GM12878 (cell line): ENCODE results near the gene TMEM135.

Experiments used
- CTCF ChIP-seq, 3 experiments: IDR thresholded peaks in 2 of 3; conservative IDR thresholded peaks in 1 of 3; 2 replicates each; pipeline ENCODE4 v1.5.1; 2011; ENCODE audit warnings: low read depth in 3 of 3, low read length in 3 of 3, mild to moderate bottlenecking in 3 of 3, control low read depth in 2 of 3, moderate library complexity in 2 of 3, inconsistent platforms in 1 of 3, mixed read lengths in 1 of 3; ENCODE audit not compliant: control insufficient read depth in 2 of 3, insufficient read depth in 1 of 3; ENCODE audit errors: extremely low read depth in 1 of 3
- EP300 ChIP-seq, 2 experiments: fragments of 150-350 bp in 1 of 2; IDR thresholded peaks; 2 replicates each; pipeline ENCODE4 v1.6.1; 2011 to 2012; ENCODE audit warnings: low read depth in 2 of 2, low read length in 2 of 2, borderline replicate concordance in 1 of 2, improper control_type of control experiment in 1 of 2, inconsistent platforms in 1 of 2; ENCODE audit not compliant: control insufficient read depth in 1 of 2
- EZH2 ChIP-seq: IDR thresholded peaks from 2 replicates; pipeline ENCODE4 v1.6.1; 2012; ENCODE audit warnings: low read depth, mild to moderate bottlenecking, control low read depth, inconsistent platforms, low read length, borderline replicate concordance; ENCODE audit not compliant: control insufficient read depth
- IKZF1 ChIP-seq: fragments of 450-650 bp; conservative IDR thresholded peaks from 2 replicates; pipeline ENCODE4 v1.6.1; 2017; ENCODE audit warnings: antibody characterized with exemption, mild to moderate bottlenecking
- JUND ChIP-seq: IDR thresholded peaks from 2 replicates; pipeline ENCODE4 v1.6.1; 2012; ENCODE audit warnings: low read depth, mild to moderate bottlenecking, low read length, improper control_type of control experiment, moderate library complexity
- MAX ChIP-seq: IDR thresholded peaks from 2 replicates; pipeline ENCODE4 v1.6.1; 2012; ENCODE audit warnings: low read depth, low read length, improper control_type of control experiment
- NRF1 ChIP-seq: conservative IDR thresholded peaks from 2 replicates; pipeline ENCODE4 v1.6.1; 2011; ENCODE audit warnings: mild to moderate bottlenecking, low read depth, low read length, improper control_type of control experiment
- POLR2AphosphoS5 ChIP-seq: IDR thresholded peaks from 2 replicates; pipeline ENCODE4 v1.6.1; 2011; ENCODE audit warnings: mild to moderate bottlenecking, low read length, inconsistent platforms
- POU2F2 ChIP-seq: IDR thresholded peaks from 3 replicates; pipeline ENCODE4 v1.6.1; 2011; ENCODE audit warnings: low read depth, mild to moderate bottlenecking, low read length, borderline replicate concordance
- RAD21 ChIP-seq: IDR thresholded peaks from 2 replicates; pipeline ENCODE4 v1.6.1; 2011; ENCODE audit warnings: mild to moderate bottlenecking, low read depth, low read length, moderate library complexity; ENCODE audit not compliant: insufficient read depth
- YBX1 ChIP-seq: fragments of 450-650 bp; IDR thresholded peaks from 2 replicates; pipeline ENCODE4 v1.6.1; 2016; ENCODE audit warnings: antibody characterized with exemption
- YY1 ChIP-seq: IDR thresholded peaks from 2 replicates; pipeline ENCODE4 v1.6.1; 2011; ENCODE audit warnings: low read depth, mild to moderate bottlenecking, low read length
- ZBTB33 ChIP-seq: fragments of 450-650 bp; IDR thresholded peaks from 2 replicates; pipeline ENCODE4 v1.6.1; 2017; ENCODE audit warnings: mild to moderate bottlenecking
- ZNF274 ChIP-seq: IDR thresholded peaks from one replicate; pipeline ENCODE4 v1.8.0; 2011; ENCODE audit not compliant: insufficient read length, insufficient read depth

- no peak for TF ChIP-seq YY1
- no peak for TF ChIP-seq ZNF274
- no peak for TF ChIP-seq CTCF (IDR thresholded peaks at IDR 0.05 in 2 of 3, conservative IDR thresholded peaks at IDR 0.05 in 1 of 3; ENCODE audit: control insufficient read depth in 2 of 3, extremely low read depth in 1 of 3, insufficient read depth in 1 of 3, low read depth in 3 of 3, low read length in 3 of 3)
- TF ChIP-seq POU2F2 = no peak
- no peak for TF ChIP-seq YBX1
- TF ChIP-seq POLR2AphosphoS5 = no peak
- TF ChIP-seq EP300 (IDR thresholded peaks at IDR 0.05; ENCODE audit: borderline replicate concordance in 1 of 2, control insufficient read depth in 1 of 2, low read depth in 2 of 2, low read length in 2 of 2) = no peak
- TF ChIP-seq IKZF1 = no peak
- TF ChIP-seq RAD21 = no peak
- TF ChIP-seq MAX = no peak
- TF ChIP-seq EZH2 = no peak
- no peak for TF ChIP-seq JUND
- no peak for TF ChIP-seq NRF1
- no peak for TF ChIP-seq ZBTB33
Observed at GRCh38 chr11:87254562-87254961, 216.8 kb downstream of the TMEM135 start.
